SJSA1 (cell line): ENCODE data around the gene ZBBX. TPM values are rescaled to one million over a fixed set of nuclear protein-coding genes. Genes with fewer than 3 reads are reported as not detected.

Source experiments
- DNase-seq, 2 experiments: peaks; one replicate each; pipeline ENCODE4 v3.0.0-alpha.2; 2015 to 2020; ENCODE audit warnings: low spot score in 2 of 2, low read depth in 1 of 2
- H3K27ac ChIP-seq: fragments of 250-450 bp; sonication (Bioruptor Pico); 2 replicates; pipeline ENCODE4 v1.5.1; 2020; ENCODE audit warnings: mild to moderate bottlenecking, moderate library complexity
- H3K27me3 ChIP-seq: fragments of 250-450 bp; sonication (Bioruptor Pico); replicated peaks from 2 replicates; pipeline ENCODE4 v1.5.1; 2020; ENCODE audit warnings: mild to moderate bottlenecking, moderate library complexity
- H3K36me3 ChIP-seq: fragments of 250-450 bp; sonication (Bioruptor Pico); 2 replicates; pipeline ENCODE4 v1.5.1; 2020; ENCODE audit warnings: mild to moderate bottlenecking
- H3K4me1 ChIP-seq: fragments of 250-450 bp; sonication (Bioruptor Pico); replicated peaks from 2 replicates; pipeline ENCODE4 v1.6.1; 2021; ENCODE audit warnings: mild to moderate bottlenecking
- H3K4me3 ChIP-seq: fragments of 250-450 bp; sonication (Bioruptor Pico); 2 replicates; pipeline ENCODE4 v1.5.1; 2020; ENCODE audit warnings: mild to moderate bottlenecking
- H3K9me3 ChIP-seq: fragments of 250-450 bp; sonication (Bioruptor Pico); replicated peaks from 2 replicates; pipeline ENCODE4 v1.5.1; 2020; ENCODE audit warnings: mild to moderate bottlenecking
- total RNA-seq: library from RNA; depleted of rRNA; stranded (reverse); fragments of >200 nt; shearing (Covaris generic); gene quantifications from 2 replicates; pipeline ENCODE4 v1.2.3, GENCODE V29; 2014

Gene ZBBX
- total RNA-seq, 1 experiment from 2014 or later, result not detected

DNA sequence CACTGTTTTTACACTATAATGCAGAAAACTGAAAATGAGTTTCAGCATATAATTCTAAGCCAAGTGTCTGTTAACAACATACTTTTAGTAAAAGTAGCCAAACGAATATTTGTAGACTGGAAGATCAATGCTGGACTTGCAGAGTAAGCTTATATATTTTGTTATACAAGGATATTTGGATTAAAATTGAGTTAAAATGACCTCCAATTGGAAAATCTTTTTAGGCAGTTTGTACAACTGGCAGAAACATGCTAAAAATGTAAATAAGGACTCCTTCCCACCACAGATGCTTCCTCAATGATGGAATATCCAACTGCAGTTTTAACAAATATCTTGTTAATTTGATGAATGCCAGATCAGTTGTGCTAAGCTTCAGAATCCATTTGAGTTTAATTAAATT, 25.3 kb downstream of the ZBBX start:
- H3K4me3 ChIP-seq, result no peak overlapping the region

DNA sequence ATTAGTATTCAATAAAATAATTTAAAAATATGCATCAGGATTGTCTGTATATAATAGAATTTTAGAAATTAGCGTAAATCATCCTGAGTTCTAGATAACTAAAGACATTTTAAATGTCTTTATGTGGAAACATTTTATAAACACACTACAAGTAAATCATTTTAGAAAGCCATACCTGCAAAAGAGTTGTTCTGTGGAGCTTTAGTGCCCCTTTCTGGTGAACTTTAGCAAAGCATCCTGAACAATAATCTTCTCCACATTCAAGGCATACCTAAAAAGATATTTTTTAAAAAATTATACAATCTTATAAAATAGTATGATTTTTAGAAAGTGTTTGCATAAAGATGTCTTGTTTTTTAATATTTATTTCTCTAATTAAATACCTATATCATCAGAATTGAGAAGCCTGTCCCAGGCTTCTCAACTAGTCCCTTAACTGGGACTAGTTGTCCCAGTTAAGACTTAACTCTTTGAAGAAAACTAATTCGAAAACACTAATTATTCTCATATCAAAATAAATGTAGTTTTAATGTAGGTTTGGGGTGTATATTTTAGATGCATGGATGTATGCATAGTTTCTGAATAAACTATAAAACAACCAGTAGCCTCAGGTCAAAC, 29.7 kb downstream of the ZBBX start:
- H3K27ac ChIP-seq, result no peak overlapping the region
- DNase-seq, result no peak
- no peaks in the 10 kb centered on the region for H3K27me3 ChIP-seq
- H3K4me3 ChIP-seq, result no peak overlapping the region
- no peaks in the 10 kb centered on the region for H3K4me1 ChIP-seq
- H3K9me3 ChIP-seq, result no peaks in the 10 kb centered on the region
- no peaks in the 10 kb centered on the region for H3K36me3 ChIP-seq

More for the DNA sequence above, 25.3 kb downstream of the ZBBX start:
- H3K9me3 ChIP-seq, result no peaks in the 10 kb centered on the region
- no peak for DNase-seq
- no peaks in the 10 kb centered on the region for H3K36me3 ChIP-seq
- no peak overlapping the region for H3K27ac ChIP-seq
- no peaks in the 10 kb centered on the region for H3K27me3 ChIP-seq
- no peaks in the 10 kb centered on the region for H3K4me1 ChIP-seq

- Histone ChIP-seq H3K4me3 (no peak overlapping the region), H3K27ac (no peak overlapping the region), H3K36me3 (no peaks in the 10 kb centered on the region), H3K4me1 (no peaks in the 10 kb centered on the region), H3K9me3 (no peaks in the 10 kb centered on the region), H3K27me3 (no peaks in the 10 kb centered on the region)
- no peak for DNase-seq
Measured at GRCh38 chr3:167346171-167346570, 33.9 kb downstream of the ZBBX start.

GRCh38 chr3:167330993-167331785, 48.9 kb downstream of the ZBBX start:
- Histone ChIP-seq H3K9me3 (no peaks in the 10 kb centered on the region), H3K36me3 (no peaks in the 10 kb centered on the region), H3K4me1 (no peaks in the 10 kb centered on the region), H3K4me3 (no peak overlapping the region), H3K27me3 (no peaks in the 10 kb centered on the region), H3K27ac (no peak overlapping the region)
- no peak for DNase-seq

GRCh38 chr3:167323572-167323971, 56.5 kb downstream of the ZBBX start:
- H3K36me3 ChIP-seq, result no peaks in the 10 kb centered on the region
- H3K27ac ChIP-seq, result no peak overlapping the region
- H3K27me3 ChIP-seq, result no peaks in the 10 kb centered on the region
- H3K9me3 ChIP-seq, result no peaks in the 10 kb centered on the region
- H3K4me1 ChIP-seq, result no peaks in the 10 kb centered on the region
- no peak for DNase-seq
- H3K4me3 ChIP-seq, result no peak overlapping the region

GRCh38 chr3:167318996-167319615, 61.0 kb downstream of the ZBBX start:
- no peaks in the 10 kb centered on the region for H3K4me1 ChIP-seq
- no peaks in the 10 kb centered on the region for H3K36me3 ChIP-seq
- no peaks in the 10 kb centered on the region for H3K9me3 ChIP-seq
- H3K27ac ChIP-seq, result no peak overlapping the region
- no peaks in the 10 kb centered on the region for H3K27me3 ChIP-seq
- no peak overlapping the region for H3K4me3 ChIP-seq
- no peak for DNase-seq

DNA sequence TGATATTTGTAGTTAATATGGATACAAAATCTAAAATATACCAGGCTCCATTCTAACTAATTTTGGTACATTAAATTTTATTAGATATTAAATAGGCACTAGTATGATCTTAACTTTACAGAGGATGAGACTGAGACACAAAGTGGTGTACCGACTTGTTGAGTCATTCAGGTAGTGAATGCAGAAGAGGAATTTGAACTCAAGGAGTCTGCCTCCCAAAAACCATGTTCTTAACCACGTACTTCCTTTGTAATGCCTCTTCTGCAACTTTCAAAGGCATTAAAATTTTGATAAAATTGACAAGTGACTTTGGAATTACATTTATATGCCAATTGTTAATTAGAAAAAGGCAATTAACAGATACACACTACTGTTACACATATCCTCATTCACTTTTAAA, 61.8 kb downstream of the ZBBX start:
- no peak overlapping the region for H3K27ac ChIP-seq
- H3K36me3 ChIP-seq, result no peaks in the 10 kb centered on the region
- H3K4me3 ChIP-seq, result no peak overlapping the region
- no peaks in the 10 kb centered on the region for H3K27me3 ChIP-seq
- H3K9me3 ChIP-seq, result no peaks in the 10 kb centered on the region
- H3K4me1 ChIP-seq, result no peaks in the 10 kb centered on the region
- no peak for DNase-seq

DNA sequence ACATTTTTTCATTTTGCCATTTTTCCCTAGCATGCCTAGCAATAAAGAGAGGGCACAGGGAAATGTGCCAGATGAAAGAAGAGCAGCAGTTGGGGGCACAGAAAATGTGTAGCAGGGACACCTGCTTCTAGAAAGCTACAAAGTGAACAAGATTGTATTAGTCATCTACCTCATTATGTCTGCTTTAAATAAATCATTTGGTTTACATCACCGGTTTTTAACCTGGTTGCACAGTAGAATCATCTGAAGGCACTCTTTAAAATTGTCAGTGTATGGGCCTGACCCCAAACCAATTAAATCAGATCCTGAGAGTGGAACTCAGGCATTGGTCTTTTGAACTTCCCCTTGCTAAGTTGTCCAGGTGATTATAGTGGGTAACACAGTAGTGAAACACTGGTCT, 73.8 kb downstream of the ZBBX start:
- Histone ChIP-seq H3K27ac (no peak overlapping the region), H3K36me3 (no peaks in the 10 kb centered on the region), H3K9me3 (no peaks in the 10 kb centered on the region), H3K27me3 (no peaks in the 10 kb centered on the region), H3K4me3 (no peak overlapping the region), H3K4me1 (no peaks in the 10 kb centered on the region)
- no peak for DNase-seq

GRCh38 chr3:167305340-167305890, 74.7 kb downstream of the ZBBX start:
- no peaks in the 10 kb centered on the region for H3K36me3 ChIP-seq
- no peak overlapping the region for H3K4me3 ChIP-seq
- no peaks in the 10 kb centered on the region for H3K27me3 ChIP-seq
- no peaks in the 10 kb centered on the region for H3K9me3 ChIP-seq
- DNase-seq, result no peak
- no peak overlapping the region for H3K27ac ChIP-seq
- no peaks in the 10 kb centered on the region for H3K4me1 ChIP-seq

GRCh38 chr3:167304077-167304476, 76.0 kb downstream of the ZBBX start:
- no peaks in the 10 kb centered on the region for H3K27me3 ChIP-seq
- H3K4me3 ChIP-seq, result no peak overlapping the region
- H3K27ac ChIP-seq, result no peak overlapping the region
- H3K9me3 ChIP-seq, result no peaks in the 10 kb centered on the region
- H3K4me1 ChIP-seq, result no peaks in the 10 kb centered on the region
- no peak for DNase-seq
- H3K36me3 ChIP-seq, result no peaks in the 10 kb centered on the region

- Histone ChIP-seq H3K4me1 (no peaks in the 10 kb centered on the region), H3K27ac (no peak overlapping the region), H3K36me3 (no peaks in the 10 kb centered on the region), H3K4me3 (no peak overlapping the region), H3K9me3 (no peaks in the 10 kb centered on the region), H3K27me3 (no peaks in the 10 kb centered on the region)
- no peak for DNase-seq
Measured at GRCh38 chr3:167302678-167303077, 77.4 kb downstream of the ZBBX start.

GRCh38 chr3:167300207-167300606, 79.9 kb downstream of the ZBBX start:
- H3K9me3 ChIP-seq, result no peaks in the 10 kb centered on the region
- no peak overlapping the region for H3K27ac ChIP-seq

DNA sequence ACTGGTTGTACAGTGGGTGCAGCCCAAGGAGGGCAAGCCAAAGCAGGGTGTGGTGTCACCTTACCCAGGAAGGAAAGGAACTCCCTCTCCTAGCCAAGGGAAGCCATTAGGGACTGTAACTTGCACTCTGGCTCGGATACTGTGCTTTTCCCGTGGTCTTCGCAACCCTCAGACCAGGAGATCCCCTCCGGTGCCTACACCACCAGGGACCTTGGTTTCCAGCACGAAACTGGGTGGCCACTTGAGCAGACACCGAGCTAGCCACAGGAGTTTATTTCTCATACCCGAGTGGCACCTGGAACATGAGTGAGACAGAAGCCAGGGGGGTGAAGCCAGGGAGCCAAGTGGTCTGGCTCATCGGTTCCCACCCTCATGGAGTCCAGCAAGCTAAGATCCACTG, 90.7 kb downstream of the ZBBX start:
- no peaks in the 10 kb centered on the region for H3K4me1 ChIP-seq

More at GRCh38 chr3:167300207-167300606, 79.9 kb downstream of the ZBBX start:
- Histone ChIP-seq H3K4me1 (no peaks in the 10 kb centered on the region), H3K4me3 (no peak overlapping the region), H3K27me3 (no peaks in the 10 kb centered on the region), H3K36me3 (no peaks in the 10 kb centered on the region)
- no peak for DNase-seq

GRCh38 chr3:167288737-167289136, 91.4 kb downstream of the ZBBX start:
- Histone ChIP-seq H3K4me1 (no peaks in the 10 kb centered on the region), H3K4me3 (no peak overlapping the region), H3K9me3 (no peaks in the 10 kb centered on the region), H3K27ac (no peak overlapping the region), H3K27me3 (no peaks in the 10 kb centered on the region), H3K36me3 (no peaks in the 10 kb centered on the region)
- DNase-seq, result no peak

More for the DNA sequence above, 90.7 kb downstream of the ZBBX start:
- no peaks in the 10 kb centered on the region for H3K9me3 ChIP-seq
- DNase-seq, result no peak
- no peaks in the 10 kb centered on the region for H3K36me3 ChIP-seq
- H3K4me3 ChIP-seq, result no peak overlapping the region
- no peaks in the 10 kb centered on the region for H3K27me3 ChIP-seq
- no peak overlapping the region for H3K27ac ChIP-seq
